ENCODE measurements around the gene KCNK17.

The KCNK17 gene

GRCh38 chr6:39353698-39354315, 39.6 kb upstream of the KCNK17 start:
- no peak overlapping the region for H3K27ac ChIP-seq
- POLR2A ChIA-PET (ENCODE audit: low non-redundant PET), result no interaction called here
- DNase-seq (ENCODE audit: low spot score), result no peak
- CTCF ChIA-PET, result interaction anchor here (1.4 kb wide), 1 partner anchor 8 kb away, joined by 3 read pairs; no protein-coding TSS in a partner anchor
- TF ChIP-seq, protein P1, sequence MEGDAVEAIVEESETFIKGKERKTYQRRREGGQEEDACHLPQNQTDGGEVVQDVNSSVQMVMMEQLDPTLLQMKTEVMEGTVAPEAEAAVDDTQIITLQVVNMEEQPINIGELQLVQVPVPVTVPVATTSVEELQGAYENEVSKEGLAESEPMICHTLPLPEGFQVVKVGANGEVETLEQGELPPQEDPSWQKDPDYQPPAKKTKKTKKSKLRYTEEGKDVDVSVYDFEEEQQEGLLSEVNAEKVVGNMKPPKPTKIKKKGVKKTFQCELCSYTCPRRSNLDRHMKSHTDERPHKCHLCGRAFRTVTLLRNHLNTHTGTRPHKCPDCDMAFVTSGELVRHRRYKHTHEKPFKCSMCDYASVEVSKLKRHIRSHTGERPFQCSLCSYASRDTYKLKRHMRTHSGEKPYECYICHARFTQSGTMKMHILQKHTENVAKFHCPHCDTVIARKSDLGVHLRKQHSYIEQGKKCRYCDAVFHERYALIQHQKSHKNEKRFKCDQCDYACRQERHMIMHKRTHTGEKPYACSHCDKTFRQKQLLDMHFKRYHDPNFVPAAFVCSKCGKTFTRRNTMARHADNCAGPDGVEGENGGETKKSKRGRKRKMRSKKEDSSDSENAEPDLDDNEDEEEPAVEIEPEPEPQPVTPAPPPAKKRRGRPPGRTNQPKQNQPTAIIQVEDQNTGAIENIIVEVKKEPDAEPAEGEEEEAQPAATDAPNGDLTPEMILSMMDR (conservative IDR thresholded peaks at IDR 0.05; ENCODE audit: low read depth), result no peak

- ChIA-PET POLR2A (ENCODE audit: low non-redundant PET) (no interaction called here), CTCF (no interaction called here)
- no peak for DNase-seq (ENCODE audit: low spot score)
- no peak overlapping the region for H3K27ac ChIP-seq
- TF ChIP-seq, protein P1 (conservative IDR thresholded peaks at IDR 0.05; ENCODE audit: low read depth), result no peak
These were observed 36.7 kb upstream of the KCNK17 start for GRCh38 chr6:39350723-39351505.

- no peak for DNase-seq (ENCODE audit: low spot score)
- H3K27ac ChIP-seq, result no peak overlapping the region
- TF ChIP-seq, protein P1 (conservative IDR thresholded peaks at IDR 0.05; ENCODE audit: low read depth), result no peak
- ChIA-PET CTCF (interaction anchor here (0.6 to 1.2 kb wide), 4 partner anchors 8 to 1529 kb away, joined by 3 to 4 read pairs (median 3); no protein-coding TSS in a partner anchor), POLR2A (ENCODE audit: low non-redundant PET) (no interaction called here)
These were observed 34.5 kb upstream of the KCNK17 start for GRCh38 chr6:39348740-39349139.

GRCh38 chr6:39347906-39348585, 33.8 kb upstream of the KCNK17 start:
- POLR2A ChIA-PET (ENCODE audit: low non-redundant PET), result no interaction called here
- CTCF ChIA-PET, result interaction anchor here (0.6 to 1.2 kb wide), 5 partner anchors 9 to 1529 kb away, joined by 3 to 4 read pairs (median 3); no protein-coding TSS in a partner anchor
- DNase-seq (ENCODE audit: low spot score), result peak; percentile 80
- H3K27ac ChIP-seq, result no peak overlapping the region
- TF ChIP-seq, protein P1 (conservative IDR thresholded peaks at IDR 0.05; ENCODE audit: low read depth), result peak; percentile 86

GRCh38 chr6:39347206-39347605, 33.0 kb upstream of the KCNK17 start:
- TF ChIP-seq, protein P1 (conservative IDR thresholded peaks at IDR 0.05; ENCODE audit: low read depth), result no peak
- CTCF ChIA-PET, result interaction anchor here (0.5 to 0.7 kb wide), 3 partner anchors 15 to 1725 kb away, joined by 3 to 4 read pairs (median 3); partner anchors contain the start of gene OARD1
- POLR2A ChIA-PET (ENCODE audit: low non-redundant PET), result no interaction called here
- DNase-seq (ENCODE audit: low spot score), result no peak
- H3K27ac ChIP-seq, result no peak overlapping the region

- TF ChIP-seq, protein P1 (conservative IDR thresholded peaks at IDR 0.05; ENCODE audit: low read depth), result no peak
- H3K27ac ChIP-seq, result no peak overlapping the region
- ChIA-PET CTCF (no interaction called here), POLR2A (ENCODE audit: low non-redundant PET) (no interaction called here)
- DNase-seq (ENCODE audit: low spot score), result no peak
These were observed 30.6 kb upstream of the KCNK17 start for GRCh38 chr6:39344821-39345280.

All from RWPE1 (cell line).